ELF-1 (cell line): Measurements from ENCODE around the gene CFAP45.
A peak's percentile ranks its signal among the peaks of the same experiment; 100 is the strongest.

Experiments used
- DNase-seq: peaks from one replicate; pipeline ENCODE4 v3.0.0-alpha.2; 2016; ENCODE audit warnings: low read depth, low spot score

CFAP45 gene

GRCh38 chr1:159900086-159900680 lies at the start of gene CFAP45:
Gene CFAP45 (minus strand): TSS chr1:159900165. CDS start chr1:159900098, 67 bp downstream.
- peak; percentile 93 for DNase-seq

GRCh38 chr1:159949123-159949522 lies 49.2 kb upstream of the CFAP45 start:
- DNase-seq = peak; percentile 12

GRCh38 chr1:159947942-159948341 lies 48.0 kb upstream of the CFAP45 start:
- no peak for DNase-seq

GRCh38 chr1:159946242-159947187 lies 46.5 kb upstream of the CFAP45 start:
- no peak for DNase-seq

- DNase-seq = peak; percentile 98
Measured at GRCh38 chr1:159945483-159946241, 45.7 kb upstream of the CFAP45 start, which contains the start of gene IGSF9. Gene IGSF9 (minus strand): TSS chr1:159945613. CDS start chr1:159943454, 2,159 bp downstream.

- DNase-seq = no peak
Measured at GRCh38 chr1:159944623-159945455, 44.9 kb upstream of the CFAP45 start.

GRCh38 chr1:159943908-159944622 lies 44.1 kb upstream of the CFAP45 start:
- DNase-seq = no peak

- no peak for DNase-seq
Measured at GRCh38 chr1:159943278-159943640, 43.3 kb upstream of the CFAP45 start.

- DNase-seq = no peak
Measured at GRCh38 chr1:159942632-159943277, 42.8 kb upstream of the CFAP45 start.

- DNase-seq = no peak
Measured at GRCh38 chr1:159941591-159942560, 41.9 kb upstream of the CFAP45 start.

GRCh38 chr1:159941141-159941540 lies 41.2 kb upstream of the CFAP45 start:
- peak; percentile 67 for DNase-seq

- DNase-seq = no peak
Measured at GRCh38 chr1:159940006-159940620, 40.1 kb upstream of the CFAP45 start.

GRCh38 chr1:159939678-159940002 lies 39.7 kb upstream of the CFAP45 start:
- no peak for DNase-seq

GRCh38 chr1:159938905-159939677 lies 39.1 kb upstream of the CFAP45 start:
- DNase-seq = no peak

GRCh38 chr1:159938211-159938852 lies 38.4 kb upstream of the CFAP45 start:
- peak; percentile 48 for DNase-seq

GRCh38 chr1:159937054-159937750 lies 37.2 kb upstream of the CFAP45 start:
- DNase-seq = no peak
